GM21737 (cell line): ENCODE measurements around the gene NDUFA7.
"Not testable (repeated sequence)": the region's sequence is repeated elsewhere in the genome, so short reads cannot be mapped to it uniquely, and the experiment has no call there.

Source experiments
- ATAC-seq: cut with Tn5 transposase; IDR thresholded peaks from one replicate; pipeline ENCODE4 v1.9.1; 2021; ENCODE audit warnings: mild to moderate bottlenecking, moderate library complexity; ENCODE audit not compliant: unreplicated experiment

Gene NDUFA7

DNA sequence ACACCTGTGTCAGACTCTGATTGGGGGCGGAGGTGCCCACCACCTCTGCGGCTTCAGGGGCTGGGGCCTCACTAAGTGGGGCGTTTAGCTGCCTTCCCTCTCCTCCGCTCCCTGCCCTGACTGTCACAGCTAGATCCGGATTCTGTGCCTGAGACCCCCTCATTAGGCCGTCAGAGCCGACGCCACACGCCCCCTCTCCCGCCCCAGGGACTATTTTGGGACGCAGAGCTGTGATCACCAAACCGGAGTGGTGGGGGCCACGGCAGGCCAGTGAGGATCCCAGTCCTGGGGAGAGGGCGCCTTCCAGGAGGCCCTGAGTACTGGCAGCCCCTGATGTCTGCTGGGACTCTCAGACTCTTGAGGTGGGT is 21.1 kb upstream of the NDUFA7 start:
- ATAC-seq = no peak

DNA sequence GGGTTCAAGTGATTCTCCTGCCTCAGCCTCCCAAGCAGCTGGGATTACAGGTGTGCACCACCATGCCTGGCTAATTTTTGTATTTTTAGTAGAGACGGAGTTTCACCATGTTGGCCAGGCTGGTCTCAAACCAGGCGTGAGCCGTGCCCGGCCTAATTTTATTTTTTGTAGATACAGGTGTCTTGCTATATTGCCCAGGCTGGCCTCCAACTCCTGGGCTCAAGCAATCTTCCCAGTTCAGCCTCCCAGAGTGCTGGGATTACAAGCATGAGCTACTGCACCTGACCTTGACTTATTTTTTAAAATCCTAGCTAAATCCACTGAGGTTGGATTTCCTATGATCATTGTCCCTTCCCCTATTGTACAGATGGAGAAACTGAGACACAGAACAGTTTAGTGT is 20.3 kb upstream of the NDUFA7 start:
- ATAC-seq = not testable (repeated sequence)

DNA sequence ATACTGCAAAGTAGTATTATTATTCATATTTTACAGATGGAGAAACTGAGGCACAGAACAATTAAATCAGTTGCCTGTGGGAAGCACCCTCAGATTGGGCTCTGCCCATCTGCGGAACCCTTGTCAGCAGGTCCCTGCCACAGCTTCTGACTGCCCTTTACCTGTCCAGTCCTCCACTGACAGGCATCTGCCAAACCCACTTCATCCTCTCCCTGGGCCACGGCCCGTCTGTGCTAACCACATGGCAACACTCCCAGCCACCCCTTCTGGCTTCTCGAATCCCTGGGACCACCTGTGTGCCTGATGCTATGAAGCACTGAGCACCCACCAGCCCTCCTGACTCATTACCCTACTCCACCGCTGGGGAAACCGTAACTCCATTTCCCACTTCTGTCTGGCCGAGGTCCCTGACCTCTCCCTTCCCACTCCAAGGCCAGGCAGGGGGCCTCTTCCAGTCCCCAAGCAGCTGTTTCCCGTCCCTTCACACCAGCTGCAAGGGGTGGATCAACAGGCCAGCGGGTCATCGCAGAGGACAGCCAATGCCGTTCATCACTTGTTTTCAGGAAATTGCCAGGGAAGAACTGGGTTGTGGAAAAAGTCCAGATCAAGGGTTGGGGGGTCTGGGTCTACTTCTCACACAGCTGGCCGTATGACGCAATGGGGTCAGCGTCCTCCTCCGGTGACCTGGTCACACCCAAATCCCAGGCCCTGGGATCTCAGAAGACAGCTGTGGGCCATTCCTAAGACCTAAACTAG is 19.3 kb upstream of the NDUFA7 start:
- no peak for ATAC-seq

DNA sequence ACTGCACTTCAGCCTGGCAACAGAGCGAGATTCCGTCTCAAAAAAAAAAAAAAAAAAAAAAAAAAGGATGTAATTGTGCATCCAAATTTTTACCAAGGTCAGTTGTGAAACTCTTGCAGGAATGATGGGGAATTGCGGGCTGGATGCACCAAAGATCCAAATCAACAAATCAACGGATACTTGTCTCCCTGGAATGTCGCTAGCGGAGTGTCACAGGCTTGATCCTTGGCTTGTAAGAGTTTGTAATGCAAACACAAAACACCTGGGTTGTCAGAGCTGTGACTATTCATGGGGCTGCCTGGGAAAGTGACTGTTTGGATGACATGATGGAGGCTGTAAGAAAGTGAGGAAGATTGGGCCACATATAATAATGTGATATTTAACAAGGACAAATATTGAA is 17.7 kb upstream of the NDUFA7 start:
- ATAC-seq = no peak

DNA sequence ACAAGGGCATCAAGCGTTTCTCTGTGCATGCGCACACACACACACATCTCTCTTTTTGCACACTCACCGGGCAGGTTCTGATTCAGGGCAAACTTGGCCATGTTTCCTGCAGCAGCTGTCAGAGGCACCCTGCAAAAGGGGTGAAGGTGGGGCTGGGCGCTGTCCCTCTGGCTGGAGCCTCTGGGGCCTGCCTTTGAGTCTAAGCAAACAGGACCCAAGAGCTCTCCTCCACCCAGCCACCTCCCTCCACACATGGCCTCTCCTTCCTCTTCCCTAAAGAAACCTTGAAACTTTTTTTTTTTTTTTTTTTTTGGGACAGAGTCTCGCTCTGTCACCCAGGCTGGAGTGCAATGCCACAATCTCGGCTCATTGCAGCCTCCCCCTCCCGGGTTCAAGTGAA is 16.6 kb upstream of the NDUFA7 start:
- no peak for ATAC-seq

DNA sequence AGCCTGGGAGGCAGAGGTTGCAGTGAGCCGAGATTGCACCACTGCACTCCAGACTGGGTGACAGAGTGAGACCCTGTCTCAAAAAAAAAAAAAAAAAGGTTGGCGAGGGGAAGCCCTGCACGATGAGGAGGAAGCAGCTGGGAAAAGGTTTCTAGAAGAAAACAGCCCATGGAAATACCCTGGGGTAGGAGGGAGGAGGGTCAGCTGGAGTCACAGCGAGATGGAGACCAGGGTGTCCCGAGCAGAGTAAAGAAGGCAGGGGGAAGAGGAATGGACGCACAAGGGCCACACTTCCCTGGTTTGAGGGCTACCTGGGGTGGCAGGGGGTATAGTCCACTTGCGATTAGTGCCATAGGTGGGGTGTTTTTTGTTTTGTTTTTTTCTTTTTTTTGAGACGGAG is 15.5 kb upstream of the NDUFA7 start:
- ATAC-seq = no peak

DNA sequence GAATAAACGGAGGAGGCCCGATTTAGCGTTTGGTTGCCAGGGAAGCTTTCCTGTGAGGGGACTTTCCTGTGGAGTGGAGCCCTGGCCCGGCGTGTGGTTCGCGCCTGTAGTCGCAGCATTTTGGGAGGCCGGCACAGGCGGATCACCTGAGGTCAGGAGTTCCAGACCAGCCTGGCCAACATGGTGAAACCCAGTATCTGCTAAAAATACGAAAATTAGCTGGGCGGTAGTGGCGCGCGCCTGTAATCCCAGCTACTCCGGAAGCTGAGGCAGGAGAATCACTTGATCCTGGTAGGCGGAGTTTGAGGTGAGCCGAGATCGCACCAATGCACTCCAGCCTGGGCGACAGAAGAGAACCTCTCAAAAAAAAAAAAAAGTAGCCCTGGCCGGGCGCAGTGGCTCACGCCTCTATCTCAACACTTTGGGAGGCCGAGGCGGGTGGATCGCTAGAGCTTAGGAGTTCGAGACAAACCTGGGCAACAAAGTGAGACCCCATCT is 14.9 kb upstream of the NDUFA7 start:
- no peak for ATAC-seq

DNA sequence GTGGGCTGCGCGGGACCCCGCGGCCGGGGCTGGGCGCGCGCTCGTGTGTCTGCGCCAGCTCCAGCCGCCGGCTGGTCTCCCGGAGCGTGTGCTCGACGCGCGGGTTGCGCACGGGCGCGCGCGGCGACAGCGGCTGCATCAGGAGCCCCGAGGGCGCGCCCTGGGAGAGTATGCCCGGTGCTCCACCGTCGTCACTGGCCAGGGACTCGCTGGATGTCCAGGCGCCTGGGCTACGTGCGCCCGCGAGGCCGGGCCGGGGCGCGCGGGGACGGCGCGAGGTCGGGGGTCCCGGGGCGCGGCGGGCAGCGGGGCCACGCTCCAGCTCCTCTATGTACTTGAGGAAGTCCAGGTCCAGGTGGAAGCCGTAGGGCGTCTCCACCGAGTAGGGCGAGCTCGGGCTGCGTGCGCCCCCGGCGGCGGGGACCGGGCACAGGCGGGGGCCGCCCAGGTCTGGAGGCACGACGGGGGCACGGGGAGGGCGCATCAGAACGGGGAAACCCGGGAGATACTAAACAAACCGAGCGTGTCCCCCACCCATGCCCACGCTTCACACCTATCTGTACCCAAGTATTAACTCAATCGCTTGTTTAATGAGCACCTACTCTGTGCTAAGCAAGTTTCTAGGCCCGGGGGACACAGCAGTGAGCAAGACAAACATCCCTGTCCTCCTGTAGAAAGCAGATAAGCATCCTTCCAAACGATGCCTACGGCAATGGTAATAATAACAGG is 14.3 kb upstream of the NDUFA7 start:
- ATAC-seq = no peak

DNA sequence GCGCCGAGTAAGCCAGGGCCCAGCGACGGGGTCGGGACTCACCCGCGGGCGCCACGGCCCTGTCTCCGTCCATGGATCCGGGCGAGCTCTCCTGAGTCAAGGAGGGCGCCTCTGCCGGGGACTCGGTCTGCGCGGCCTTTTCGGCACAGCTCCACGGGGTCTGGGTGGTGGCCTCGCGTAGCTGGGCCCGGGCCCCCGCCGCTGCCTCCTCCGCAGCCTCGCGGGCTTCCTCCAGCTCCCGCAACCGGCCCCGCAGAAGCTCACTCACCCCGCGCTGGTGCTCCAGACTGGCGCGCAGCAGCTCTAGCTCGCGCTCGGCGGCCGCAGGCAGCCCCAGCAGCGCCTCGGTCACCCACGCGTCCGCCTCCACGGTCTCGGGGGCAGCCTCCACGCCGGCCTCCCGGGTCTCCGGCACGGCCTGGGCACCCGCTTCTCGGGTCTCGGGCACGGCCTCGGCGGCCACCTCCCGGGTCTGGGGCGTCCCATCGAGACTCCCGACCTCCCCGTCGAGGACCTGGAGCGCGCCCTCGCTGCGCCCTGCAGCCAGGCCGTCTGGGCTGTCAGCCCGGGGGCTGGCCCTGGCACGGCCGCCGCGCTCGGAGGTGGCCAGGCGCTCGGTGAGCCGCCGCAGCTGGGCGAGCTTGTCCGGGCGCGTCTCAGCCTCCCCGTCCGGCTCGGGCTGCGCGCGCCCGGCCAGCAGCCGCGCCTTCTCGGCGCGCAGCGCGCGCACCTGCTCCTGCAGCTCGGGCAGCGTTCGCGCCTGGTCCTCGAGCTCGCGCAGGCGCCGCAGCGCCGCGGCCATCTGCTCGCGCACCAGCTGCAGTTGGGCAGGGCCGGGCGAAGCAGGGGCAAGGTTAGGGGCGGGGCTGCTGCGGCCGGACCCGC is 13.5 kb upstream of the NDUFA7 start:
- ATAC-seq = no peak

DNA sequence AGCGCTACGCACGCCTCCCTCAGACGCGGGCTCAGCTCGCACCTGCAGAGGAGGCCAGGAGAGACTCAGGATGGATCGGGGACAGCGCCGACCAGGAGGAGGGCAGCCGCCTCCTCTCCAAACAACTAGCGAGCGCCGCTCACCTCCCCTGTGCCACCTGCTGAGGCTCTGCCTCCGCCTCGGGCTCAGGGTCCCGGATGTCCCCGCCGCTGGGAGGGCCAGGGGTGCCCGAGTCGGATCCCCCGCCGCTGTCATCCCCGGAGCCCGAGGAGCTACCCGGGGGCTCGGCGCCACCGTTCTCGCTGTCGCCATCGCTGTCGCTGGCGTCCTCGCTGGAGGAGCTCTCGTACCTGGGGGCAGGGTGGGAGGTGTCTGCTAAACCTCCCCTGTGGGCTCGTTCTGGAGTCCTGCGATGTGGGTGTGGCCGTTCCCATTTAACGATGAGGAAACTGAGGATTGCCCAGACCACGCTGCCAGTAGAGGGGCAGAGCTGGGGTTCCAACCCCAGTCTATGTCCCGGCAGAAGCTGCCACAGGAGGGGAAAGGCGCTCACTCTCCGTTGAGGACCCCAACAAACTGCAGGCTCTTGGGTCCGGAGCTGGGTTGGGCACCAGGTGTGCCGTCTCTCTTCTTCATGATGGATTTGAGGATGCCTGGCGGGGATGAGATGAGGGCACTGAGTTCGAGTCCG is 12.7 kb upstream of the NDUFA7 start:
- no peak for ATAC-seq

DNA sequence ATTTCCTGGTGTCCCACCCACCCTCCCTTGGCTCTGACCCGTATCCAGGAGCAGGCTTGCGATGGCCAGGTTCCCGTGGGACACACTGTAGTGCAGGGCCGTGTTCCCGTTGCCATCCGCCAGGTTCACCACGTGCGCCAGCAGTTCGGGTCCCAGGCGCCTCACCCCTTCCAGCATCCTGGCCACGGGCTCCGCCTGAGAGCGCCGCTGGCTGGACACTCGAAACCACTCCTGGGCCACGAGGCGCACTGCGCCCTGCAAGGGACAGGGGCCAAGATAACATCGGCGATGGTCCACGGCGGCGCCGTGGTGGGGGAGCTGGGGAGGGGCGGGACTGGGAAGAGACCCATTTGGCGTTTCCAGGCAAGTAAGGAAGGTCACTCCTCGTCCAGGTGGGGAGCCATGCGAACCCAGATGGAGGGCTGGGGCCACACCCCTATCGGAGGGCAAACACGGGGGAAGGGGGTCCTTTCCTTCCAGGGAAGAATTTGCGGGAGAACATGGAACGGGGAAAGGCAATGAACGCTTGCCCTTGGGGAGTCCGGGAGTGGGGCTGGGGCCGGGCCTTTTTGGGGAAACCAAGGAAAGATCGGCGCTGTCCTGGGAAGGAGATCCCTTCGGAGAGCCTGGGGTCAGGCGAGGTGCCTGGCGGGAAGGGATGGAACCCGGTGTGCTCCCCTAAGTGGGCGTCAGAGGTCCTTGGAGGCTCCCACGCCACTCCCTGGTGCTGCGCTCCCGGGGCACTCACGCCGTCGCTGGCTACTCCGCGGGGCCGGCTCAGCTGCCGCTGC is 12.0 kb upstream of the NDUFA7 start:
- no peak for ATAC-seq

DNA sequence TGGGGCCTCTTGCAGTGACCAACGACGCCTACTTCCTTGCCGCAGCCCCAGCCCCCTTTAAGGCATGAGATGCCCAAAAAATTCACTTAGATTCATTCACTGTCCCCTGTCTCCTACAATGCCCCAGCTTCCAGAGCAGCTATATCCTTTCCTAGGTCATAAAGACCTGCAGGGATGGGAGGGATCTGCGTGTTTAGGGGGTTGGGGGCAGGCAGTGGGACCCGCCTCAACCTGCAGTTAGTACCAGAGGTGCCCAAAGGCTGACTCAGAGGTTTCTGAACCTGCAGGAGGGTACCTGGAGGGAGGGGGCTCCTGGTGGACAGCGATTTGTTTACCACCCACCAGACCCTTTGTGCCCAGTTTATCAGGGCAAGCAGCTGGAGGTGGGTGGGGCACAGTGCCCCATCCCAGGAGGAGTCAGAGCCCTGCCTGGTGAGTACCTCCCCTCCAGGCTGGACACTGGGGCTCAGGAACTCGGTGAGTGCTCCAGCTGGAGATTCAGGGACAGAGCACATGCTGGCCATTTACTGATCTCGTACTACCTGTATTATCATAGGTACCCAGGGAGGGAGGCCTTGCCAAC is 10.2 kb upstream of the NDUFA7 start:
- no peak for ATAC-seq

DNA sequence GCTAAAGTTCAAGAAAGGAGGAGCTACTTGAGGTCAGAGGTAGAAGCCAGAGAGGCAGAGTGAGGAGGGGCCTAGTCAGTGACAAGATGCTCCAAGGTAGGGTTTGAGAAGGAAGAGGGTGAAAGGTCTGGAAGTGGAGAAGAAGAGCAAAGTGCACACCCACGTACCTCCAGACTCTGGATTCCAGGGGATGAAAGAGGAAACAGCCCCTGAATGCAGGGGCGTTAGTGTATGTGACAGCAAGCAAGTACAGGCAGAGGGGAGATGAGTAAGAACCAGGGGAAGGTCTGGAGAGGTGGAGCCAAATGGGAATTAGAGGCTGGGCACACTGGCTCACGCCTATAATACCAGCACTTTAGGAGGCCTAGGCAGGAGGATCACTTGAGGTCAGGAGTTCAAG is 8.8 kb upstream of the NDUFA7 start:
- no peak for ATAC-seq

DNA sequence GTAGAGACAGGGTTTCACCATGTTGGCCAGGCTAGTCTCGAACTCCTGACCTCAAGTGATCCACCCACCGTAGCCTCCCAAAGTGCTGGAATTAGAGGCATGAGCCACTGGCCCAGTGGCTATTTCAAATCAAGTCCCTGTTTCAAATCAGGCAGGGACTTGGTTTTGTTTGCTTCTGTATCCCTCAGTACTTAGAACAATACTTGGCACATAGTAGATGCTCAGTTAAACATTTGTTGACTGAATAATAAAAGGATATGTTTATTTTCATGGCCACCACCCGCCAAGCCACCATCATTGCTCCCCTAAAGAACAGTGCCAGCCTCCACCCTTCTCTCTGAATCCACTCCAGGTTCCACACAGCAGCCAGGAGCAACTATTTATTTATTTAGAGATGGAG is 4.3 kb upstream of the NDUFA7 start:
- ATAC-seq = no peak

DNA sequence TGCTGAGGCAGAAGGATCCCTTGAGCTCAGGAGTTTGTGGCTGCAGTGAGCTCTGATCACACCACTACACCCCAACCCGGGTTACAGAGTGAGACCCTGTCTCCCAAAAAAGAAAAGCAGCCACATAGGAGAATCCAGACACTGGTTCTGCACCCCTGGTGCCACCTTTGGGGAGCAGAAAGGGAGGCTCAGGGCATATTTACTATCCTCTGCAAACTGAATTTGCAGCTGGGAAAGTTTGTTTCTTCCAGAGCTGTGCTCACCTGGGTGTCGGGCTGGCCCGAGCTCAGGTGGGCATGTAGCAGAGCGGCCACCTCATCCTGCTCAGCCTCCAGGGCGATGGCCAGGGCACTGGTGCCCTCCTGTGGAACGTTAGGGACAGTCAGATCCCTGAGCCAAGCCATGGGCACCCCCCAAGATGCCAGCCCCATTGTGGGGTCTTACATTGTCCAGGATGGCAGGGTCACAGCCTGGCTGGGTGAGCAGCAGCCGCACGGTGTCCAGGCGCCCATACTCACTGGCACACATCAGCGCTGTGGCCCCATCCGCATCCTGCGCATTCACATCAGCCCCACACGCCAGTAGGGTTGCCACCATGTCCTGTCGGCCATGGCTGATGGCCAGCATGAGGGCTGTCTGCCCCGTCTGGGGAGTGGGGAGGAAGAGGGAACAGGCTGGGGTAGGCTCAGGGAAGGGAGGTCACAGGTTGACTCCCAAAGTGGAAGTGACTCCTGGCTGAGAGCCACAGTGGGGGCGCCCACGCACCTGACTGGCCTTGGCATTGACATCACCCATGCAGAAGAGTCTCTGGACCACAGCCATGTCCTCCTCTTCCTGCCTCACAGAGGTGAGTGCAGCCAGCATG is 3.2 kb upstream of the NDUFA7 start:
- no peak for ATAC-seq

DNA sequence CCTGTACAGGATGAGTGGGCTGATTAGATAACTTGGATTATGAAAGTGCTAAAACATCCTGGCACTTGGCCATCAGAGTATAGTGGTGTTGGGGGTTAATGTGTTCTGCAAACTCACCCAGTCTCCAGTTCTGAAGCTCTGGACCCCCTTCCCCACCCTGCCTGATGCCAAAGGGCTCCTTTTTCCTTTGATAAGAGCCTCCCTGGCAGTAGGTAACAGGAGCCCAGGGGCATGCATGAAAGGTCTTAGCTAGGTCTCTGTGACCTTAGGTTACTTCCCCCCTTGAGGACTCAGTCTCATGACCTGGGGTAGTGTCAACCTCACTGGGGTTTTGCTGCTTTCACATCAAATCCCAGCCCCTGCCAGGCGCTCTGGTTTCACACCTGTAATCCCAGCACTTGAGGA is 2.6 kb upstream of the NDUFA7 start:
- no peak for ATAC-seq

DNA sequence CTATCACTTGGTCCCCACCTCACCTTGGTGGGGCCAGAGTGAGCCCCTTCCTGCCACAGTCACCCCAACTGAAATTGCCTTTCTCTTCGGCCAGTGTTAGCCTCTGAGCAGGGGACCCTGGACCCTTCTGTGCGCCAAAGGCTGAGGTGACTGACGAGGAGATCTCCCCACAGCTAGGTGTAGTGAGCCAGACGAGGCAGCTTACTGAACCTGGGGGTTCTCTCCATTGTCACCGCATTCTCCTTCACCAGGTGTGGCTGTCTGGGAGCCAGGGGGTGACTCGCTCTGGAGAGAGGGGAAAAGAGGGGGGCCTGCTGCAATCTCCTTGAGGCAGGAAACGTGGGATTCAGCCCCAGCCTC is 1.4 kb upstream of the NDUFA7 start:
- no peak for ATAC-seq

DNA sequence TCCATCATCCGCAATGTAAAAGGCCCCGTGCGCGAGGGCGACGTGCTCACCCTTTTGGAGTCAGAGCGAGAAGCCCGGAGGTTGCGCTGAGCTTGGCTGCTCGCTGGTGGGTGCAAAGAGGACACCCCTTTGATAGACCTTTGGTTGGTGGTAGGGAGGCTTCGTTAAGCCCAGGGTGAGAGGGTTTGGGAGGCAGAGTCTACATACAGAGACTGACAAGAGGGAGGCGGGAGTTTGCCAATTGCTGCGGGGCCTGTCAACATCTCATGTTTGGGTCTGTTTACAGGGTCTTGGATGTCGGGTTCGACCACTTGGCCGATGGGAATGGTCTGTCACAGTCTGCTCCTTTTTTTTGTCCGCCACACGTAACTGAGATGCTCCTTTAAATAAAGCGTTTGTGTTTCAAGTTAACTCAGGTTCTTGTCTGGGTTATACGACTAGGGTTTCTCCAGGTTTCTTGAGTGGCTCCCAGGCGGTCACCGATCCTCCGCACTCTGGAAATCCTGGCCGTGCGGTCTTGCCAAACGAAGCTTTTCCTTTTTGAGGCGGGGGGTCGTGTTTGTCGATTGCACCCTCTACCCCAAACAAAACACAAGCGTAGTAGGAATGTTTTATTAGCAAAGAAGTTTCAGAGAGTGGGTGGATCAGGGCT is 937 bp upstream of the NDUFA7 start:
- ATAC-seq = no peak
